ENCODE data around the gene ZCCHC13.
"Not testable (repeated sequence)": the region's sequence is repeated elsewhere in the genome, so short reads cannot be mapped to it uniquely, and the experiment has no call there.

Gene ZCCHC13

GRCh38 chrX:74304016-74304415 is at the start of gene ZCCHC13:
Gene ZCCHC13 (plus strand): TSS chrX:74304180. CDS start chrX:74304267, 87 bp downstream.
- no peak for DNase-seq (ENCODE audit: low spot score)

GRCh38 chrX:74258111-74258510 is 45.9 kb upstream of the ZCCHC13 start:
- DNase-seq (ENCODE audit: low spot score), result not testable (repeated sequence)

- DNase-seq (ENCODE audit: low spot score), result no peak
Observed at GRCh38 chrX:74259885-74260491, 44.0 kb upstream of the ZCCHC13 start.

GRCh38 chrX:74262452-74263209 is 41.3 kb upstream of the ZCCHC13 start:
- no peak for DNase-seq (ENCODE audit: low spot score)

- no peak for DNase-seq (ENCODE audit: low spot score)
Observed at GRCh38 chrX:74270393-74270792, 33.6 kb upstream of the ZCCHC13 start.

- no peak for DNase-seq (ENCODE audit: low spot score)
Observed at GRCh38 chrX:74272230-74272629, 31.8 kb upstream of the ZCCHC13 start.

GRCh38 chrX:74274516-74274915 is 29.5 kb upstream of the ZCCHC13 start:
- DNase-seq (ENCODE audit: low spot score), result no peak

- DNase-seq (ENCODE audit: low spot score), result no peak
Observed at GRCh38 chrX:74277320-74277719, 26.7 kb upstream of the ZCCHC13 start.

GRCh38 chrX:74277846-74278245 is 26.1 kb upstream of the ZCCHC13 start:
- no peak for DNase-seq (ENCODE audit: low spot score)

GRCh38 chrX:74280759-74281158 is 23.2 kb upstream of the ZCCHC13 start:
- no peak for DNase-seq (ENCODE audit: low spot score)

GRCh38 chrX:74284391-74284952 is 19.5 kb upstream of the ZCCHC13 start:
- no peak for DNase-seq (ENCODE audit: low spot score)

GRCh38 chrX:74286950-74287740 is 16.8 kb upstream of the ZCCHC13 start:
- no peak for DNase-seq (ENCODE audit: low spot score)

- DNase-seq (ENCODE audit: low spot score), result no peak
Observed at GRCh38 chrX:74291577-74291963, 12.4 kb upstream of the ZCCHC13 start.

GRCh38 chrX:74291964-74292807 is 11.8 kb upstream of the ZCCHC13 start:
- peak; percentile 87 for DNase-seq (ENCODE audit: low spot score)

- DNase-seq (ENCODE audit: low spot score), result no peak
Observed at GRCh38 chrX:74292808-74293123, 11.2 kb upstream of the ZCCHC13 start.

GRCh38 chrX:74293343-74293946 is 10.5 kb upstream of the ZCCHC13 start:
- DNase-seq (ENCODE audit: low spot score), result peak; percentile 83

GRCh38 chrX:74295101-74295500 is 8.9 kb upstream of the ZCCHC13 start:
- no peak for DNase-seq (ENCODE audit: low spot score)

GRCh38 chrX:74297766-74298165 is 6.2 kb upstream of the ZCCHC13 start:
- DNase-seq (ENCODE audit: low spot score), result no peak

GRCh38 chrX:74300869-74301268 is 3.1 kb upstream of the ZCCHC13 start:
- no peak for DNase-seq (ENCODE audit: low spot score)

- DNase-seq (ENCODE audit: low spot score), result no peak
Observed at GRCh38 chrX:74318672-74319071, 14.7 kb downstream of the ZCCHC13 start.

- DNase-seq (ENCODE audit: low spot score), result not testable (repeated sequence)
Observed at GRCh38 chrX:74319321-74319720, 15.3 kb downstream of the ZCCHC13 start.
